H1 (cell line): Measurements from ENCODE around the gene GRXCR1. TPM values are rescaled to one million over a fixed set of nuclear protein-coding genes. Genes with fewer than 3 reads are reported as not detected.

Source experiments
- CTCF ChIA-PET: fragments of 300-600 bp; sonication (Branson Sonifier 250); formaldehyde crosslinking; loops from one replicate; lab custom pipeline; 2021; ENCODE audit not compliant: partially characterized antibody; lab: Charles Lee
- POLR2A ChIA-PET: fragments of 300-600 bp; sonication (Branson Sonifier 250); formaldehyde crosslinking; loops from one replicate; lab custom pipeline; 2021; ENCODE audit warnings: inconsistent platforms; ENCODE audit not compliant: partially characterized antibody; lab: Charles Lee
- DNase-seq, 2 experiments: peaks; one replicate each; pipeline versions ENCODE4 v3.0.0 to v3.0.0-alpha.2; 2010 to 2022; ENCODE audit warnings: low spot score in 2 of 2, low read depth in 1 of 2, mixed read lengths in 1 of 2
- FAIRE-seq: peaks from 2 replicates; lab custom pipeline; 2011; peaks lifted over from hg19 to GRCh38; lab: Jason Lieb, UNC
- H2AFZ ChIP-seq: 2 replicates; pipeline ENCODE4 v1.8.1; 2012; ENCODE audit warnings: low read length, inconsistent platforms
- H2AK5ac ChIP-seq: 2 replicates; pipeline ENCODE4 v1.6.1; 2013; ENCODE audit warnings: low read depth, low read length
- H2BK120ac ChIP-seq: replicated peaks from 2 replicates; pipeline ENCODE3; 2013; ENCODE audit warnings: low read depth, low read length, inconsistent platforms
- H2BK12ac ChIP-seq: 2 replicates; pipeline ENCODE4 v1.6.1; 2013; ENCODE audit warnings: low read depth, low read length
- H2BK15ac ChIP-seq: 2 replicates; pipeline ENCODE4 v1.6.1; 2013; ENCODE audit warnings: low read length
- H2BK20ac ChIP-seq: 2 replicates; pipeline ENCODE4 v1.6.1; 2013; ENCODE audit warnings: low read length
- H2BK5ac ChIP-seq: 2 replicates; pipeline ENCODE4 v1.6.1; 2013; ENCODE audit warnings: low read depth, low read length
- H3K14ac ChIP-seq: 2 replicates; pipeline ENCODE4 v1.6.1; 2013; ENCODE audit warnings: inconsistent platforms; ENCODE audit not compliant: insufficient read length
- H3K18ac ChIP-seq: 2 replicates; pipeline ENCODE4 v1.6.1; 2013; ENCODE audit warnings: low read length; ENCODE audit errors: extremely low read depth
- H3K23ac ChIP-seq: 2 replicates; pipeline ENCODE4 v1.6.1; 2013; ENCODE audit warnings: inconsistent platforms; ENCODE audit not compliant: insufficient read length
- H3K23me2 ChIP-seq: 2 replicates; pipeline ENCODE4 v1.6.1; 2013; ENCODE audit warnings: low read depth, low read length
- H3K27ac ChIP-seq: 2 replicates; pipeline ENCODE4 v1.6.1; 2011; ENCODE audit warnings: low read depth, low read length, inconsistent platforms
- H3K27me3 ChIP-seq, 4 experiments: replicated peaks in 1 of 4; 1 replicate in 1 of 4; 2 replicates in 3 of 4; pipeline versions ENCODE4 v1.6.1 to v1.8.1; 2011 to 2013; ENCODE audit warnings: low read length in 3 of 4, mild to moderate bottlenecking in 3 of 4, inconsistent platforms in 2 of 4, mixed read lengths in 2 of 4, moderate library complexity in 1 of 4; ENCODE audit not compliant: control insufficient read depth in 3 of 4, insufficient read depth in 3 of 4; ENCODE audit errors: extremely low read depth in 1 of 4
- H3K36me3 ChIP-seq, 4 experiments: 2 replicates each; pipeline versions ENCODE4 v1.6.1 to v1.8.1; 2011 to 2013; ENCODE audit warnings: mild to moderate bottlenecking in 4 of 4, low read length in 3 of 4, moderate library complexity in 2 of 4, control low read depth in 1 of 4, inconsistent platforms in 1 of 4; ENCODE audit not compliant: insufficient read depth in 4 of 4, control insufficient read depth in 2 of 4
- H3K4ac ChIP-seq: replicated peaks from 2 replicates; pipeline ENCODE3; 2013; ENCODE audit warnings: low read length, low read depth, mixed read lengths, inconsistent platforms; ENCODE audit not compliant: insufficient read length
- H3K4me1 ChIP-seq, 4 experiments: replicated peaks in 1 of 4; 1 replicate in 1 of 4; 2 replicates in 3 of 4; pipeline versions ENCODE4 v1.6.1 to v1.8.1; 2011 to 2013; ENCODE audit warnings: low read length in 3 of 4, inconsistent platforms in 2 of 4, mixed read lengths in 1 of 4; ENCODE audit not compliant: insufficient read depth in 4 of 4, control insufficient read depth in 3 of 4
- H3K4me2 ChIP-seq, 2 experiments: 2 replicates each; pipeline versions ENCODE4 v1.6.1 to v1.8.1; 2011 to 2013; ENCODE audit warnings: low read depth in 2 of 2, low read length in 2 of 2, control low read depth in 1 of 2, inconsistent platforms in 1 of 2, mild to moderate bottlenecking in 1 of 2; ENCODE audit not compliant: insufficient read depth in 1 of 2
- H3K4me3 ChIP-seq, 4 experiments: fragments of 200-600, 300-600 bp in 1 of 4; sonication (generic), shearing (Covaris generic), sonication (Bioruptor Twin) in 1 of 4; 2 replicates each; pipeline versions ENCODE4 v1.5.1 to v1.8.1; 2011 to 2016; ENCODE audit warnings: low read length in 4 of 4, low read depth in 3 of 4, control low read depth in 2 of 4, inconsistent platforms in 2 of 4, mild to moderate bottlenecking in 2 of 4, mixed read lengths in 1 of 4, moderate library complexity in 1 of 4; ENCODE audit not compliant: insufficient read depth in 2 of 4; ENCODE audit errors: extremely low read depth in 1 of 4
- H3K56ac ChIP-seq: replicated peaks from 2 replicates; pipeline ENCODE3; 2013; ENCODE audit warnings: low read depth, mild to moderate bottlenecking, mixed read lengths, low read length, inconsistent platforms; ENCODE audit not compliant: insufficient read length
- H3K79me1 ChIP-seq: 2 replicates; pipeline ENCODE4 v1.6.1; 2013; ENCODE audit warnings: low read depth, low read length, control low read depth
- H3K79me2 ChIP-seq, 2 experiments: 2 replicates each; pipeline versions ENCODE4 v1.6.1 to v1.8.1; 2012 to 2013; ENCODE audit warnings: low read length in 2 of 2, mild to moderate bottlenecking in 2 of 2, inconsistent platforms in 1 of 2; ENCODE audit not compliant: insufficient read depth in 2 of 2, control insufficient read depth in 1 of 2
- H3K9ac ChIP-seq, 4 experiments: replicated peaks in 1 of 4; 1 replicate in 1 of 4; 2 replicates in 3 of 4; pipeline versions ENCODE4 v1.6.1 to v1.8.1; 2011 to 2013; ENCODE audit warnings: low read depth in 3 of 4, low read length in 3 of 4, control low read depth in 2 of 4, mild to moderate bottlenecking in 2 of 4, moderate library complexity in 2 of 4, inconsistent platforms in 1 of 4; ENCODE audit errors: extremely low read depth in 1 of 4
- H3K9me3 ChIP-seq, 2 experiments: 2 replicates each; pipeline versions ENCODE4 v1.6.1 to v1.8.1; 2012 to 2013; ENCODE audit warnings: mild to moderate bottlenecking in 2 of 2, moderate library complexity in 2 of 2, control low read depth in 1 of 2, inconsistent platforms in 1 of 2, low read depth in 1 of 2, low read length in 1 of 2, mixed read lengths in 1 of 2; ENCODE audit not compliant: insufficient read depth in 2 of 2
- H4K20me1 ChIP-seq, 2 experiments: replicated peaks in 1 of 2; 2 replicates each; pipeline versions ENCODE3 to v1.8.1; 2011 to 2013; ENCODE audit warnings: inconsistent platforms in 2 of 2, low read length in 2 of 2, mild to moderate bottlenecking in 1 of 2; ENCODE audit not compliant: insufficient read depth in 2 of 2, control insufficient read depth in 1 of 2
- H4K5ac ChIP-seq: 2 replicates; pipeline ENCODE4 v1.6.1; 2013; ENCODE audit warnings: low read length, low read depth, mixed read lengths, inconsistent platforms; ENCODE audit not compliant: insufficient read length
- H4K8ac ChIP-seq: 2 replicates; pipeline ENCODE4 v1.8.0; 2013; ENCODE audit warnings: mild to moderate bottlenecking, moderate library complexity, low read length, inconsistent platforms; ENCODE audit not compliant: insufficient read depth; ENCODE audit errors: extremely low read depth
- H4K91ac ChIP-seq: replicated peaks from 2 replicates; pipeline ENCODE3; 2013; ENCODE audit warnings: low read length, mixed read lengths, inconsistent platforms; ENCODE audit not compliant: insufficient read length
- BRCA1 ChIP-seq: IDR thresholded peaks from 2 replicates; pipeline ENCODE4 v1.6.1; 2012; ENCODE audit warnings: low read depth, low read length, improper control_type of control experiment
- CREB1 ChIP-seq: IDR thresholded peaks from 2 replicates; pipeline ENCODE4 v1.6.1; 2012; ENCODE audit warnings: inconsistent platforms
- EGR1 ChIP-seq: IDR thresholded peaks from 2 replicates; pipeline ENCODE4 v1.6.1; 2011; ENCODE audit warnings: low read depth, low read length, borderline replicate concordance
- EZH2 ChIP-seq: fragments of 200-600 bp; sonication (generic); IDR thresholded peaks from 2 replicates; pipeline ENCODE4 v1.7.1; 2012; ENCODE audit warnings: low read depth, mild to moderate bottlenecking, moderate library complexity, low read length, inconsistent platforms; ENCODE audit not compliant: severe bottlenecking
- GTF2F1 ChIP-seq: IDR thresholded peaks from 2 replicates; pipeline ENCODE4 v1.6.1; 2012; ENCODE audit warnings: low read depth, low read length, improper control_type of control experiment, borderline replicate concordance
- KDM1A ChIP-seq: fragments of 200-600, 300-600 bp; sonication (generic); IDR thresholded peaks from 2 replicates; pipeline ENCODE4 v1.7.1; 2016; ENCODE audit warnings: mild to moderate bottlenecking, low read length, borderline replicate concordance
- NANOG ChIP-seq: IDR thresholded peaks from 2 replicates; pipeline ENCODE4 v1.6.1; 2011; ENCODE audit warnings: low read length, low read depth, mild to moderate bottlenecking, inconsistent platforms; ENCODE audit not compliant: insufficient read depth, poor library complexity, severe bottlenecking
- PHF8 ChIP-seq: fragments of 200-600 bp; sonication (generic); conservative IDR thresholded peaks from 2 replicates; pipeline ENCODE4 v1.7.1; 2012; ENCODE audit warnings: low read depth, mild to moderate bottlenecking, inconsistent platforms, low read length, moderate library complexity
- POLR2A ChIP-seq, 2 experiments: IDR thresholded peaks; 1 replicate in 1 of 2; 2 replicates in 1 of 2; pipeline ENCODE4 v1.6.1; 2011; ENCODE audit warnings: low read depth in 2 of 2, low read length in 2 of 2, mild to moderate bottlenecking in 2 of 2; ENCODE audit errors: control extremely low read depth in 1 of 2
- RNF2 ChIP-seq: fragments of 200-900, 300-1000 bp; sonication (generic); IDR thresholded peaks from 2 replicates; pipeline ENCODE4 v1.7.1; 2016; ENCODE audit warnings: borderline replicate concordance, low read depth, mild to moderate bottlenecking, antibody characterized with exemption, low read length; ENCODE audit not compliant: poor library complexity, severe bottlenecking; ENCODE audit errors: missing control alignments
- SIX5 ChIP-seq: IDR thresholded peaks from 2 replicates; pipeline ENCODE4 v1.6.1; 2011; ENCODE audit warnings: mild to moderate bottlenecking, low read depth, low read length
- TBP ChIP-seq: IDR thresholded peaks from 2 replicates; pipeline ENCODE4 v1.6.1; 2011; ENCODE audit warnings: low read depth, low read length, improper control_type of control experiment
- WGBS, 2 experiments: shearing (Covaris generic) in 1 of 2; methylation state at CpG; one replicate each; pipeline versions ENCODE4 v1.1.6 to v1.1.7; 2013 to 2015; ENCODE audit warnings: low lambda C conversion rate in 2 of 2, mixed read lengths in 2 of 2, inconsistent platforms in 1 of 2, low coverage in 1 of 2, missing lambda C conversion rate in 1 of 2; ENCODE audit not compliant: insufficient replicate concordance in 2 of 2, insufficient coverage in 1 of 2, insufficient read length in 1 of 2; ENCODE audit errors: extremely low coverage in 1 of 2, missing lambda C conversion rate in 1 of 2; 5-methylcytosine and 5-hydroxymethylcytosine counted together
- polyA plus RNA-seq, 7 experiments: library from polyadenylated mRNA; depleted of rRNA in 3 of 7; stranded (reverse) in 5 of 7; unstranded in 2 of 7; fragments of >200 nt in 5 of 7; fragments of 200-250 nt in 2 of 7; gene quantifications; 1 replicate in 5 of 7; 2 replicates in 1 of 7; 4 replicates in 1 of 7; pipeline versions ENCODE4 v1.2.1 to v1.2.3, GENCODE V29; 2011 to 2013; ENCODE audit warnings: missing spikeins in 2 of 7, mixed read lengths in 2 of 7
- total RNA-seq: library from RNA; stranded (reverse); fragmentation: NEBNext Ultra II Directional; extraction: Animal tissue kit (Norgen Biotek cat#: 25700); gene quantifications from 2 replicates; pipeline ENCODE4 v1.2.1, GENCODE V29; 2021

The GRXCR1 gene
- total and polyA plus RNA-seq, 2 of the 8 experiments (the other 6 are each of a cell fraction or from before 2014, with no cell fraction given), result not detected

GRCh38 chr4:42954963-42955669 lies 62.6 kb downstream of the GRXCR1 start:
- 87% methylated on average over 10 of the region's 10 CpGs; no CpG with 5 or more reads in 1 of the 2 experiments for WGBS, 2 experiments
- Histone ChIP-seq H3K4me3 (no peak overlapping the region), H2BK5ac (no peak overlapping the region), H3K23me2 (no peaks in the 10 kb centered on the region), H2AK5ac (no peak overlapping the region), H3K4me1 (no peaks in the 10 kb centered on the region), H2BK120ac (no peak overlapping the region), H3K4ac (no peak overlapping the region), H3K4me2 (no peak overlapping the region), H3K79me1 (no peaks in the 10 kb centered on the region), H4K20me1 (no peaks in the 10 kb centered on the region), H3K14ac (no peak overlapping the region), H3K18ac (no peak overlapping the region), H4K91ac (no peak overlapping the region), H3K27ac (no peak overlapping the region), H2BK12ac (no peak overlapping the region), H3K27me3 (no peaks in the 10 kb centered on the region), H2AFZ (no peak overlapping the region), H4K8ac (no peak overlapping the region), H3K23ac (no peak overlapping the region), H2BK20ac (no peak overlapping the region), H3K9me3 (0 out of 4 replicates have a peak, but pooled peaks cover 0 to 3% of the 10 kb centered on the region in 2 experiments), H4K5ac (no peak overlapping the region), H3K56ac (no peak overlapping the region), H3K9ac (no peak overlapping the region), H2BK15ac (no peak overlapping the region), H3K36me3 (no peaks in the 10 kb centered on the region), H3K79me2 (no peaks in the 10 kb centered on the region)
- POLR2A ChIA-PET, result no interaction called here
- FAIRE-seq, result no peak
- DNase-seq, result no peak
- CTCF ChIA-PET, result interaction anchor here (0.8 to 1.4 kb wide), 2 partner anchors 9 to 134 kb away, joined by 3 read pairs; no protein-coding TSS in a partner anchor
- no peak for TF ChIP-seq EZH2
- TF ChIP-seq TBP, result no peak
- TF ChIP-seq KDM1A, result no peak
- TF ChIP-seq SIX5, result no peak
- no peak for TF ChIP-seq POLR2A (IDR thresholded peaks at IDR 0.05; ENCODE audit: control extremely low read depth in 1 of 2, low read depth in 2 of 2, low read length in 2 of 2)
- TF ChIP-seq RNF2, result no peak
- no peak for TF ChIP-seq PHF8
- no peak for TF ChIP-seq EGR1
- TF ChIP-seq BRCA1, result no peak
- TF ChIP-seq NANOG, result no peak
- TF ChIP-seq CREB1, result no peak
- no peak for TF ChIP-seq GTF2F1
